HG02981 (cell line): ENCODE measurements around the gene LUM.

Source experiments
- ATAC-seq: cut with Tn5 transposase; IDR thresholded peaks from one replicate; pipeline ENCODE4 v1.9.1; 2021; ENCODE audit warnings: mild to moderate bottlenecking, moderate library complexity; ENCODE audit not compliant: unreplicated experiment

The LUM gene, protein sequence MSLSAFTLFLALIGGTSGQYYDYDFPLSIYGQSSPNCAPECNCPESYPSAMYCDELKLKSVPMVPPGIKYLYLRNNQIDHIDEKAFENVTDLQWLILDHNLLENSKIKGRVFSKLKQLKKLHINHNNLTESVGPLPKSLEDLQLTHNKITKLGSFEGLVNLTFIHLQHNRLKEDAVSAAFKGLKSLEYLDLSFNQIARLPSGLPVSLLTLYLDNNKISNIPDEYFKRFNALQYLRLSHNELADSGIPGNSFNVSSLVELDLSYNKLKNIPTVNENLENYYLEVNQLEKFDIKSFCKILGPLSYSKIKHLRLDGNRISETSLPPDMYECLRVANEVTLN

DNA sequence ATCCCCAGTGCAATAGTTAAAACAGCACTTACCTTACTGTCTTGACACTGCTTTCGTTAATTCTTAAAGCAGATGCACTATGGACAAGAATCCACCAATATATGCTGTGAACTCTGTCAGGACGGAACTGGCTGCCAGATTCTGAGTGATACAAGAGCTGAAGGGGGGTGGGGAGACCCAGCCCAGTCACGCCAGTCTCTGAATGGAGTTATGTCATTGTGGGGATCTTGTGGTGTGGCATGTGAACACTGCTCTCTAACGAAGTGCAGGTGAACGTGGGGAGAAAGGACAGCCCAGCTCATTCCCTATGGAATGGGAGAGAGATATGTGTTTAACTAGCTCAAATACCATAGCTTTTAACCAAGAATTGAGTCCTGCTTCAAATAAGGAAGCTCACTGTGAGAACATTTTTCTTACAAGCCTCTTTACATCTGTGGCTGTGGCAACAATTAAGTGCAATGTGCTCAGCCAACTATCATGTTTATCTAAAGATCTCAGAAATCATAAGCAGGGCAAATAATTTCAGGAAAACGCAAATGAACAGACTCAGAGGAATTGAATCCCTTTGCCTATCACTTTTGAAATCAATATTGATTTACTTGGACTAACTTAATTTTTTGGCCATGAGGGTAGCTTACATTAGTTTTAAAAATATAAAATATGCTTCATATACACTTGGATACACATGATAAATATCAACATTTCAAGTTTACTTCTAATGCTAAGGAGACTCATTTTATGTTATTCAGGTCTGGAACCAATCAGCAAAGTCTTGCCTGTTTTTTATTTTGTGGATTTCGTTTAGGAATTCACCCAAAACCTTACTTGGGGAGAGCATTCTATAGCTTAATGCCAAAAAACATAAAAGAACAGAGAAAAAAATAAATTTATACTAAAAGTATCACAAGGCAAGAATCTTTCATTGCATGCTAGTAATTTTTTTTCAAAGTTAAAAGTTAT is at the start of gene LUM:
TSS of gene LUM (minus strand) at position 129 of the 960 bp plus-strand sequence. CDS start 2,515 bp downstream, outside the sequence.
- ATAC-seq, result no peak

DNA sequence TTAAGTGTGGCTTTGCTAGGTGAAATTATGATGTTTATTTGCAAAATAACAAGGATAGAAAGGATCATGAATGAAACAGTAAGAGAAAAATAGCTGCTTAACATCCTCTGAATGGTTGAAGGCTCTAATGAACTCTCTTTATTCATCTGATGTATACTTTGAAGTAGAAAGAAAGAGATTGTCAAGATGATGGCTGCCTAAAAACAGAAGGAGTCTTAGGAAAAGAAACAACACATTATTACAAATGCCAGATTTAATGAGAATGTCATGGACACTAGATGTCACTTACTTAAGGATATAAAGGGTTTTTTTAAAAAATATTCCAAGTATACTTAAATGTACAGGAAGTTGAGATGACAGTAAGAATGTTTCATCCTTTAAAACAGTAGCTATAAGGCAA is 49.7 kb upstream of the LUM start:
- no peak for ATAC-seq

DNA sequence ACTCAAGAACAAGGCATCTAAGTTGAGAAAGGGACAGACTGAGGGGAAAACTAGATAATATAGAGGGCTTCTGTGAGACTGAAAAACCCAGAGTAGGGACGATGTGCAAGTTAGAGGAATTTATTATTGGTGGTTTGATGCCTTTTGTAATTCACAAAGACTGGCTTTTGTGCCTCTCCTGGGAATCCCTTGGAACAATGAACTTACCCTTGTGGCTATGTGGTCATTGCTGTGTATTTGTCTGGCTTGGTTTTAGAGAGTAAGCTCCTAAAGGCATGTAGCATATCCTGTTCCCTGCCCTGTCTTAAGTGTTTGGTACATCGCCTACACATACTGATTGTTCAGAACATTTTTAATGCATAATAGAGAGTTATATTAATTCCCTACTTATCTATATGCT is 44.7 kb upstream of the LUM start:
- ATAC-seq, result no peak

DNA sequence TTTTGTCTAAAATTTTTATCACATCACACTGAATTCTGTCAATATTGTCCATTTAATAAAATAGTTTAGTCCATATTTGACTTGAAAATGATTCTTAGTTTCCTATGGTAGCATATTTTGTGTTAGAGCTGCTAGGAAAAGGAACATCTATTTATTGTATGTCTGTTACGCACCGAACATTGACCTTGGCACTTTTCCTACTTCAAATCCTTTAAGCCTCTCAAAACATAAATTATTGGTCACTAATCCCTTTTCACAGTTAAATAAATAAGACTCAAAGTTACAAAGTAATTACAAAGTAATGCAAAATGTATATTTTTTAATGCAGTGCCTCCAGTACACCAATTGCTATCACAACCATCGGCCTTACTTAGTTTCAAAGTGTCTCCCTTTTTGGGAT is 42.8 kb upstream of the LUM start:
- no peak for ATAC-seq

DNA sequence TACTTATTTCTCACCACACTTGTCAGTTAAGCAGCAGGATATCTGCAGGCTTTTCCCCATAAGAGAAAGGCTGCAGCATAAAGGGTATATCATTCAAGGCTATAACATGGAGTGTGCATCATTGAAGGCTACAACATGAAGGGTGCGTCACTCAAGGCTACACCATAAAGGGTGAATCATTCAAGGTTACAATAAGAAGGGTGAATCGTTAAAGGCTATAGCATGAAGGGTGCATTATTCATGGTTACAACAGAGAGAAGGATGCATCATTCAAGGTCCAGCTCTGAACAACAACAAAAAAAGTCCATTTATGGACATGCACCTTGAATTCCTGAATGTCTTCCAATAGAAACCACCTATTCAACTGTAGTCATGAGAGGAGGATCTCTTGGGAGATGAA is 32.8 kb upstream of the LUM start:
- ATAC-seq, result no peak

DNA sequence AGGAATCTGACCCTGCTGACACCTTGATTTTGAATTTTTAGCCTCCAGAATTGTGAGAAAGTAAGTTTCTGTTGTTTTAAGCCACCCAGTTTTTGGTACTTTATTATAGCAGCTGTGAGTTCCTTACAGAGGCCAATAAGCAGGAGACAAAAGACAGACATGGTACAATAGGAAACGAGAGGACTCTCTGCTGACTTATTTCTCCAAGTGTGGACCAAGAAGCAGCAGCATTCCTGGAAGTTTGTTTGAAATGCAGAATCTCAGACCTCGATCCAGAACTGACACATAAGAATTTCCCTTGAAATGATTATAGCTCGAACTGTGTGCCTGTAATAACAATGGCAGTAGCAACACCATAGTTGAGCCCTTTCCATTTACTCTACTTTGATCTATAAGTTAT is 31.9 kb upstream of the LUM start:
- ATAC-seq, result no peak

DNA sequence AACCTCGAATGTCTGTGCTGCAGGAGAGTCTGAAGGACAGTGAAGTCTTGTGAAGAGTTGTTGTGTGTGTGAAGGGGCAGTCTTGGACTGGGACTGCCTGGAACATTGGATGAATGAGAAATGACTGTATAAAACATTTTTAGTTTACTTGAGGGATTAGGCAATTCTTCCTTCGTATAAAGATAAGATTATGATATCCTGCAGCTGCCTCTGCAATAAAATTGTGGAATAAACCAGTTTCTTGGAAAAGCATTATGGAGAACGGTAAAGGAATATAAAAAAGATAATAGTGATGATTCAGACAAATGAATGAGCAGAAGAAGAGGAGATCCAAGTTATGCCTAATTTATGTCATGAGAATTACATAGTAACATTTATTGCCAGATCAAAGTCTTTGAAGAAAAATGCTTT is 30.9 kb upstream of the LUM start:
- ATAC-seq, result no peak

DNA sequence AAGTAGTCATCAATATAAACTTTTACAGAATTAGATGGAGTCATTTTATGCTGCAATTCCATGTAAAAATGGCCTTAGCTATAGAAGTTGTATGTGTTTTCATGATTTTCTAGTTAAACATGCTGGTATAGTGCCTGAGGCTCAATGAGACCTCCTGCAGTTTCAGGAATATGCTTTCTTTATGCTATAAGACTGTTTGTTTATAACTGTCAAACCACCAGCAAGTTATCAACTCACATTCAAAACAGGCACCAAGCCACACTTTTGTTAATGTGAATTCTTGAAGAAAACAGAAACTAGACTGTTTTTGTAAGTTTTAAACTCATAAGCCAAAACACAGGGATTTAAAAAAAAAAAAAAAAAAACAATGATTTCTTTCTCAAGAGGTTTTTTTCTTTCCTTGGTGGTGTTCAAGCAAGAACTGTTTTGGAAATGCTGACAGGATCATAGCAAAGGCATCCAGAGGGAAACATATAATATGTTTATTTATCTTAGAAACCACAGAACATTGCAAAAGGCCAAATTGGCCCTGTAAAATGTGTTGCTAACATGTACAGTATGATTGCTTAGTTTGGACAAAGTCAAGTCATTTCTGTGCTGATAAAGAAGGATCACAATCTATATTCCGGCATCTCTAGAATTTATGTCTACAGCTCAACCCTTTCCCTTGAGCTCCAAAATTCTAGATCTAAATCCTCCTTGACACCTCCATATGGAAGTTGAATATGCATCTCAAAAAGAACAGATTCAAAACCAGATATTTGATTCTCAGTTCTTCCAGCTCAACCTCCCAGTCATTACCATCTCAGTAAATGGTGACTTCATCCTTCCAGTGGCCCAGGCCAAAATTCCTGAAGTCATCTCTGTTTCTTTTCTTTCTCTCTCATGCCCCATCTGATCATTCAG is 29.0 kb upstream of the LUM start:
- ATAC-seq, result no peak

DNA sequence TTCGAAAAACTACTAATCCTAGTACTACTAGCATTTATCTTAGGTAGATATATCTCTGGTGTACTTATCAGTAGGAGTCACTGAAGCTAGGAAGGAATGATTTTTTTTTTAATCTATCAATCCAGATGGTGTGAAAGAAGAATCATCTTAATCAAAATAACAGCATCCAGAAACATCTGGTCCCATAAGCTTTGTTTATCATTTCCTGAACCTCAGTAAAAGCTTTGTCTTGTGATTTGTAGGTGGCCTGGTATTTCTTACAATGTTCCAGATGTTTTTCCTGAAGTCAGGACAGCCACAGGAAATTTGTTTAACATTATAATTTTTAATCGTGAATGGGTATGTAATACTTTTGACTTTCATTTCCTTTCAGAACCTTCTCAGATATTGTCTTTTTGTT is 28.0 kb upstream of the LUM start:
- ATAC-seq, result no peak

DNA sequence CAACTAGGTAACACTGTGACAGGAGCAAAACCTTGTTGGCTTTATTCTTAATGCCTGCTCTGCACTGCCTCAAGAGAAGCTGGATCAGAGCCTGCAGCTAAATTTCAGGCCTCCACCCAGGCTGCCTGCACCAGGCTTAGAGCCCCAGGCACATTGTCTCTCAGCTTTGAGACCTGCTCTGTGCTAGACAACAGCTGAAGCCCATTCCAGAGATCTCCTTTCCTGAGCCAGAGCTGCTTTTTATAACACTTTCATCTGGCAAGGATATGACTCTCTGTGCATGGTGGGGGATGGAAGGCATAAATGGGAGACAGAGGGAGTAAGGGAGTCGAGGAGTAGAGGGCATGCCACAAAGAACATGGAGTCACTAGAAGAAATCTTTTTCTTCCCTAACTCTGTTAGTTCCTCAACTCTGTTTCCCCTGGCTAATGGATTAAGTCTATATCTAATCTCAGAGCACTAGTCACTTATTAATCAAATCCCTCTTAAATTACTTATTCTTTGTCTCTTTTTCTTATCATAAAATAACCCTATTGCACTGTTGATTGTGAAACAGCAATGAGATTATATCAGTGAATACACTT is 27.1 kb upstream of the LUM start:
- ATAC-seq, result no peak

DNA sequence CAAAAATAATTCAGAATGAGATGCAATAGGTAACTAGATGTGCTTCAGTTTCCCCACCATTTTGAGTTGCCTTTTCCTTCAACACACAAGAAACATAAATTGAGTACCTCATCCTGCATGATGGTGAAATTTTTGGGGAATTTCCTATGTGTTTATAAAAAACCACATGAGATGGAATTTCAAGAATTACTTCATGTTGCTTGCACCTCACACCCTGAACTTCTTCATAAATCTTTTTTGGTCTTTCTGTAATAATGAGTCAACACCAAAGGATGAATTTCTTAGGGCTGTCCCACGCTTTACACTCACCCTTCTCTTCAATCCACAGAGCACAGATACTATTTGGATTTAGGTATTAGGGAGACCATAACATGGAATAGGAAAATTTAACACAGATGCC is 22.6 kb upstream of the LUM start:
- ATAC-seq, result no peak

DNA sequence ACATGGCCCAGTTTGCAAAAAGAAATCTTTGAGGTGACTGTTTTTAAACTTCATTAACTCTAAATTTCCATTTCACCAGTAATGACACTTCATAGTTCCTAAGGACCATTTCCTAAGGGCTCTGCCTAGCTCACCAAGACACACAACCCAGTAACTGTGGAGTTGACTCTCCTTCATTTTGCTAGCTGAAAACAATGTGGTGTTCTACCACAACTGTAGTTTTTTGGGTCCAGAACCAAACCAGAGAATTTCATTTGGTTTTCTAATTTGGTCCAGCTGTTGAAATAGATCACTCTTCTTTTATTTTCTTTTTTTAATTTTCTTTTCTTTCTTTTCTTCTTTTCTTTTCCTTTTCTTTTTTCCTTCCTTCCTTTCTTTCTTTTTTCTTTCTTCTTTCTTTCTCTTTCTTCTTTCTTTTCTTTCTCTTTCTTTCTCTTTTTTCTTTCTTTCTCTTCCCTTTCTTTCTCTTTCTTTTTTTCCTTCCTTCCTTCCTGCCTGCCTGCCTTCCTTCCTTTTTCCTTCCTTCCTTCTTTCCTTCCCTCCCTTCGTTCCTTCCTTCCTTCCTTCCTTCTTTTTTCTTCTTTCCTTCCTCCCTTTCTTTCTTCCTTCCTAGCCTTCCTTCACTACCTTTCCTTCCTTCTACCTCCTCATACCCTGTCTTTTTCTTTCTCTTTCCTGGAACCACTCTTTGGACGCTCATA is 18.5 kb upstream of the LUM start:
- ATAC-seq, result no peak

DNA sequence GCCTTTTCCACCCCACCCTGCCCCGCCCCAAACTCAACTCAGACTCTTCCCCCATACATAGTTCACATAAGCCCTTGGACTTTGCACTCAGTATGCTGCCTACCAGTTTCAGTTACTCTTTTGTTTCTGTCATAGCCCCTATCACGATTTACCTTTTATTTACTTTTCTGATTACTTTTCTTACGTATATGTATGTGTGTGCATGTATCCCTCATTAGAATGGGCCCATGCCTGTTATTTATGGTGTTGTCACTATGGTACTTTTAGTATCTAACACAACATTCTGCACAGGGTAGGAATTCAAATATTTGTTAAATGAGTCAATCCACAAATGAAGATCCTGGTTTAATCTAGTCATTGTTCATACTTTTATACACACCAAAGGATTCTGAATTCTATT is 16.5 kb upstream of the LUM start:
- no peak for ATAC-seq

DNA sequence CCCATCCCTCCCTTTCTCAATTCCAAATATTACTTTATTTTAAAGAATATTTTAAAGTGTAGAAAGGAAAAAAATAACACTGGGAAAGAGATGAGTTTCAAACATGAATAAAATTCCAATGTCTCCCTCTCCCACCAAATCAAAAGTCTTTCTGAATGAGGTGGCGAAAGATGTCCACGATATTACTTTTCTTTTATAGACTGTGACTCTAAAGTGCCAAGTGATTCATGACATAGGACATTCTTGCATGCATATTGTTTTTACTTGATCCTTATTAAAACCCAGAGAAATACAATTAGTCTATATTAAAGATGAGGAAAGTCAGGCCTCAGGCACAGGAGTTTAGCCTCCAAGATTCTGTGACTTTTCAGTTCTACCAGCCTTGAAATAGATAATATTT is 16.0 kb upstream of the LUM start:
- ATAC-seq, result no peak

DNA sequence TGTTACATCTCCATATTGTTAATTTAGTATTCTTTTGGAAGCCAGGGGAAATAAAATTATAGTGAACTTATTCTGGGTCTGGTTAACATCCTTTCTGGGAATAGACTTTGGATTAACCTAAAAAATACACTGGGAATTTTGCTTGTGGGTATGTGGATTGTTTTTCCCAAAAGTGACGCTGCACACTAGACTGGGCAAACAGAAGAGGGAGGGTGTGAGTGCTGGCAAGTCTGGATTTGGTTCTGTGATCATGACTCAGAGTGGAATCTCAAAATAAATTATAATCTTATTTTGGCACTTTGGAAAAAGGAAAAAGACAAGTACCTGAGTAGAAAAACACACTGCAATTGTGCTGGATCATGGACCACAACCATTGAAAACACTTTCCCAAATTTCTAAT is 15.2 kb upstream of the LUM start:
- ATAC-seq, result no peak

DNA sequence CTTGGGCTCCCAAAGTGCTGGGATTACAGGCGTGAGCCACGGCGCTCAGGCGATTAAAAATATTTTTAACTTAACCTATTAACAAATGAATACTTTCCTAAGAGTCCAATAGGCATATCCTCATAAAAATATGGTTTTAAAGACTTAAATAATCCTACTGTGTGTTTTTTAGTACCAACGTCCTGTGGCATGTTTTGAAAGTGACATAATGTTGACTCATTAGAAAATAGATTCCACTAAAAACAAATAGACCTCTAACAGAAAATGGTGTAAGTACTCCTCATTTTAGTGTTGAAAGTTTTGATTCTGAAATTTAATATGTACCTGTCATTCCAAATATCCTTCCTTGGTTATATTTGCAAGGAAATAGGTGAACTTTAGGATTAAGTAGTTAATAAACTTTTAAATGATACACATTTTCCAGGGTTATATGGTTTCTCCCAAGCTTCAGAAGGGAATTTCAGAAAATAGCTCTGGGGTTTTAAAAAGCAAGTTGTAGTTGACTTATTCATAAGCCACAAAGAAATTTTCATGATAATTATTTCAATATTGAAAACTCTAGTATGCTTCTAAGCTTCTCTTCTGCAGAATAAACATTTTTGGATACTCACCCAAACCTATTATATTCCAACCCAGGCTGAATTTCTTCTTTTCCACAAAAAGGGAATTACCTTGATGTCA is 12.1 kb upstream of the LUM start:
- no peak for ATAC-seq

DNA sequence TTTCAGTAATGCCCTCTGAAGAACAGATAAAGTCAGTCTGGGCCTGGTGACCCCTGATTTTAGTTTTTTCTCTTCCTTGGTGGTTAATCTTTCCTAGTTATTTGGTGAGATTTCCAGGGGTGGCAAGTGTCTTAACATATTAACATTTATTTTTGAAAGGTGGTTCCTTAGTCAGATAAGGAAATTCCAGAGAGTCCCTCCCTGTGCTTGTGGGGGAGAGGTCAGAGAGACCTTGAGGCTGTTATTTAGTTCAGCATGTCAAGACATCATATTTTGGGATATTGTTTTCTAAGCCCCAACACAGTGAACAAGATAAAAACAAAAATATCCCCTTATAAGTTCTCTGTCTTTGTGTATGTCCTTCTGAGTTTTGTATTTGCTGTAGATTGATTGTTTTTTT is 9.5 kb upstream of the LUM start:
- ATAC-seq, result no peak

DNA sequence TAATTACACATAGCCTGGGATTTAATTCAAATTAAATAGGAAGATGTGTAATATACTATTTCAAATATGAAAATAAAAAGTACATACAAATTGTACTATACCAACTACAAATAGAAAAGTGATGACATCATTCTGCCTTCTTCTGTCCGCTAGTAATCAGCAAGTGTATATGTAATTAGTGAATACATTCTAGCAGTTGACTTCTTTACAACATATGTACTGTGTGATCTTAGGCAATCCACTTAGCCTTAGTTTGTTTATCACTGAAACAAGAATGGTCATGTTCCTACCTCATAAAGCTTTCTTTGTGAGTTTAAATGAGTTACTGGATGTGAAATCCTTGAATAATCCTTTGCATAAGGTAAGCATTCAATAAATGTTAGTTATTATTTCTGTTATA is 7.8 kb upstream of the LUM start:
- no peak for ATAC-seq

DNA sequence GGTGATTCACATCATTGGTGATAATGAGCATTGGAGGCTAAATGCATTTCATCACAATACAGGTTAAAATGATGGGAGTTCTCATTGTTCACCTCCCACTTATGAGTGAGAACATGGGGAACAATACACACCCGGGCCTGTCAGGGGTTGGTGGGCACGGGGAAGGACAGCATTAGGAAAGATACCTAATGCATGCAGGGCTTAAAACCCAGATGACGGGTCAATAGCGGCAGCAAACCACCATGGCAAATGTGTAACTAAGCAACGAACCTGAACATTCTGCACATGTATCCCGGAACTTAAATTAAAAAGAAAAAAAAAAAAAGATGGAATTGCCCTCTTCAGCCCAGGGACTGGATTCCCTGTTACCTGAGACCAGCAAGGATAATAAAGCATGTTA is 2.3 kb upstream of the LUM start:
- ATAC-seq, result no peak
